Stomach (tissue), 9 donors: Measurements from ENCODE around the gene NXN. TPM values are rescaled to one million over a fixed set of nuclear protein-coding genes. Genes with fewer than 3 reads are reported as not detected.
A peak's percentile ranks its signal among the peaks of the same experiment; 100 is the strongest.

Experiments used
- DNase-seq, 2 donors: peaks; one replicate each; pipeline versions ENCODE4 v3.0.0 to v3.0.0-alpha.2; 2013 to 2019
- H3K27ac ChIP-seq, 5 donors: fragments of 200-600 bp in 4 of 5; sonication (generic) in 4 of 5; one replicate each; pipeline ENCODE4 v1.5.1; 2013 to 2019; ENCODE audit warnings: mild to moderate bottlenecking in 1 of 5, moderate library complexity in 1 of 5
- H3K27me3 ChIP-seq, 3 donors: fragments of 200-600 bp; sonication (generic); one replicate each; pipeline ENCODE4 v1.5.1; 2017 to 2019; ENCODE audit warnings: mixed run types in 1 of 3
- H3K36me3 ChIP-seq, 4 donors: fragments of 200-600 bp; sonication (generic); 1 replicate in 3 of 4; 2 replicates in 1 of 4; pipeline ENCODE4 v1.5.1; 2016 to 2019
- H3K4me1 ChIP-seq, 4 donors: fragments of 200-600 bp; sonication (generic); one replicate each; pipeline ENCODE4 v1.5.1; 2016 to 2019
- H3K4me3 ChIP-seq, 4 donors: fragments of 200-600 bp; sonication (generic) in 3 of 4; one replicate each; pipeline ENCODE4 v1.5.1; 2016 to 2019; ENCODE audit warnings: mild to moderate bottlenecking in 1 of 4
- H3K9me3 ChIP-seq, 4 donors: fragments of 200-600 bp; sonication (generic); one replicate each; pipeline ENCODE4 v1.5.1; 2016 to 2019
- EP300 ChIP-seq: sonication (generic); formaldehyde crosslinking; IDR thresholded peaks from one replicate; pipeline ENCODE4 v1.6.1; 2017; ENCODE audit warnings: antibody characterized with exemption
- POLR2A ChIP-seq, 4 donors: fragments of 450-650 bp; IDR thresholded peaks; one replicate each; pipeline ENCODE4 v1.6.1; 2016; ENCODE audit warnings: antibody characterized with exemption in 4 of 4, control low read depth in 2 of 4, mild to moderate bottlenecking in 1 of 4, moderate library complexity in 1 of 4
- POLR2AphosphoS5 ChIP-seq, 3 donors: sonication (generic); formaldehyde crosslinking; IDR thresholded peaks; one replicate each; pipeline ENCODE4 v1.6.1; 2016; ENCODE audit warnings: antibody characterized with exemption in 3 of 3
- WGBS, 5 donors: extraction: QIAGEN DNeasy Blood & Tissue Kit in 3 of 5; methylation state at CpG; one replicate each; pipeline versions ENCODE4 v1.1.5 to v1.1.7; 2013 to 2018; 5-methylcytosine and 5-hydroxymethylcytosine counted together
- intact Hi-C: fragments of 100-400 bp; cut with DNase I; formaldehyde crosslinking; loops from one replicate; pipeline ENCODE4 v1.15.1; 2023; ENCODE audit warnings: low total_unique reads
- polyA plus RNA-seq, 3 donors: library from polyadenylated mRNA; stranded (reverse); fragments of 200-250 nt; gene quantifications; one replicate each; pipeline ENCODE4 v1.2.3, GENCODE V29; 2013
- total RNA-seq, 5 donors: library from RNA; depleted of rRNA; stranded (reverse); fragments of >200 nt; gene quantifications; one replicate each; pipeline versions ENCODE4 v1.1.0 to v1.2.3, GENCODE V29; 2014 to 2016
- TF ChIP-seq, protein P1 (sequence below), 7 experiments: fragments of 450-650 bp in 4 of 7; fragments of 200-600 bp in 3 of 7; sonication (generic) in 3 of 7; IDR thresholded peaks; one replicate each; pipeline ENCODE4 v1.5.1; 2016 to 2019; ENCODE audit warnings: antibody characterized with exemption in 7 of 7, control low read depth in 2 of 7, mild to moderate bottlenecking in 1 of 7
- donor health status: healthy with polysubstance abuse.
- donor health status: Bipolar disorder and iron deficiency.
- donor health status: healthy.

The NXN gene
- total and polyA plus RNA-seq, 8 donors, result 17.9 to 47.8 (median 25.1) TPM

DNA sequence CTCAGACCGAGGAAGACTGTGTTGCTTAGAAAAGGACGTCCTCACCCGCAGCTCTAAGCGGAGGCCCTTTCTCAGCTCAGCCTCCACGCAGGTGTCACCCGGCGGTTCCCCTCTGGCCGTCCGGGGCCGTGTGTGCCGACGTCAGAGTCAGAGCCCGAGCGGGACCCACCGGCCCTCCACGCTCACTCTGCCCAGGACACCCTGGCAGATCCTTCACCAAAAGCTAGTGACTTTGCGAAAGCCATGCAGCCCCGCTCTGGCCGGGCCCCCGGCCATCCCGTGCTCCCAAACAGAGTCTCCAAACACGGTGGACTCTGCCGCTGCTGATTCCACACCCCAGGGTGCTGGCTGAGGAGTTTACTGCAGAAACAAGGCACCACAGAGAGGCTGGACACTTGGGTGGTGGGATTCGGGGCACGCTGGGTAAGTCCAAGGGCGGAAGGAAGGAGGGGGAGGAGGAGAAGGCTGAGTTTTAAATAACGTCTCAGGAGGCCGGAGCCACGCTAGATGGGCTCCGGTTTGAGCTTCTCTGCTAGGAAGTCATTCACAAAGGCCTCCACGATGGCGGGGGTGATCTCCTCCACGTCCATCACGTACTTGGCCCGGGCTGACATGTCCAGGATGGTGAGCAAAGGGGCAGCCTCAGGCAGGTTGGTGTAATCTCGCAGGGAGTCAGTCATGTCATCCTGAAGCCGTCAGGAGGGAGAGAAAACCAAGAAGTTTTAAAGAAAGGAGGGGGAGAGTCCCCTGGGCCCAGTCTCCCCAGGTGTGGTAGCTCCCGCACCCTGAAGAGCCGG is 178.9 kb downstream of the NXN start:
- DNase-seq, result no peak
- Histone ChIP-seq H3K27me3 (no peaks in the 10 kb centered on the region), H3K36me3 (peaks cover 0 to 62% (median 34%) of the 10 kb centered on the region in 4 donors), H3K4me3 (no peak overlapping the region), H3K27ac (no peak overlapping the region), H3K4me1 (peaks cover 0 to 3% (median under 1%) of the 10 kb centered on the region in 4 donors), H3K9me3 (no peaks in the 10 kb centered on the region)
- intact Hi-C loops, result no loop called here
- TF ChIP-seq, protein P1, sequence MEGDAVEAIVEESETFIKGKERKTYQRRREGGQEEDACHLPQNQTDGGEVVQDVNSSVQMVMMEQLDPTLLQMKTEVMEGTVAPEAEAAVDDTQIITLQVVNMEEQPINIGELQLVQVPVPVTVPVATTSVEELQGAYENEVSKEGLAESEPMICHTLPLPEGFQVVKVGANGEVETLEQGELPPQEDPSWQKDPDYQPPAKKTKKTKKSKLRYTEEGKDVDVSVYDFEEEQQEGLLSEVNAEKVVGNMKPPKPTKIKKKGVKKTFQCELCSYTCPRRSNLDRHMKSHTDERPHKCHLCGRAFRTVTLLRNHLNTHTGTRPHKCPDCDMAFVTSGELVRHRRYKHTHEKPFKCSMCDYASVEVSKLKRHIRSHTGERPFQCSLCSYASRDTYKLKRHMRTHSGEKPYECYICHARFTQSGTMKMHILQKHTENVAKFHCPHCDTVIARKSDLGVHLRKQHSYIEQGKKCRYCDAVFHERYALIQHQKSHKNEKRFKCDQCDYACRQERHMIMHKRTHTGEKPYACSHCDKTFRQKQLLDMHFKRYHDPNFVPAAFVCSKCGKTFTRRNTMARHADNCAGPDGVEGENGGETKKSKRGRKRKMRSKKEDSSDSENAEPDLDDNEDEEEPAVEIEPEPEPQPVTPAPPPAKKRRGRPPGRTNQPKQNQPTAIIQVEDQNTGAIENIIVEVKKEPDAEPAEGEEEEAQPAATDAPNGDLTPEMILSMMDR (IDR thresholded peaks at IDR 0.05), result no peak
- no peak for TF ChIP-seq POLR2AphosphoS5 (IDR thresholded peaks at IDR 0.05)
- WGBS, 5 donors, result 87 to 95% (median 90%) methylated on average over 33 to 39 of the region's 39 CpGs

DNA sequence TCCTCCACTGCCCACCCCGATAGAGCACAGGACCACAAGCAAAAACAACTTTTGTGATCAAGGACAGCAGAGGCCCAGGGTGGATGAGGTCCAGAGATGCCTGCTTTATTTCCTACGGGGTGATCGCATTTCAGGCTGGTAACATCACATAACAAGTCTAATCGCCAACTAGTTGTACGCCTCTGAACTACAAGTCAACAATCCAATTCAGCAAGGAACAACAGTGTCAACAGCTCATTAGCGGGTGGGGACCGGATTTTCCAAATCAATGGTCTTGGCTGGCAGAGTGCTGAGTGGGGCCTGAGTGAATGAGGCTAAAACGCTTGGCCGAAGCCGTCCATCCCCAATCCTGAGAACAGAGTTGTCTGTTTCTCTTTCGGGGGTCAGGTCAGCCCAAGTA is 180.3 kb downstream of the NXN start:
- no peak for DNase-seq
- Histone ChIP-seq H3K27me3 (no peaks in the 10 kb centered on the region), H3K4me3 (no peak overlapping the region), H3K4me1 (peaks cover 11 to 17% (median 14%) of the 10 kb centered on the region in 4 donors), H3K9me3 (no peaks in the 10 kb centered on the region), H3K27ac (no peak overlapping the region), H3K36me3 (peaks cover 0 to 52% (median 29%) of the 10 kb centered on the region in 4 donors)
- 81 to 91% (median 88%) methylated on average over 10 to 11 of the region's 11 CpGs for WGBS, 5 donors
- intact Hi-C loops, result no loop called here
- TF ChIP-seq, protein P1 (IDR thresholded peaks at IDR 0.05), result no peak
- TF ChIP-seq POLR2AphosphoS5 (IDR thresholded peaks at IDR 0.05) (no peak), EP300 (no peak), POLR2A (IDR thresholded peaks at IDR 0.05) (no peak)

DNA sequence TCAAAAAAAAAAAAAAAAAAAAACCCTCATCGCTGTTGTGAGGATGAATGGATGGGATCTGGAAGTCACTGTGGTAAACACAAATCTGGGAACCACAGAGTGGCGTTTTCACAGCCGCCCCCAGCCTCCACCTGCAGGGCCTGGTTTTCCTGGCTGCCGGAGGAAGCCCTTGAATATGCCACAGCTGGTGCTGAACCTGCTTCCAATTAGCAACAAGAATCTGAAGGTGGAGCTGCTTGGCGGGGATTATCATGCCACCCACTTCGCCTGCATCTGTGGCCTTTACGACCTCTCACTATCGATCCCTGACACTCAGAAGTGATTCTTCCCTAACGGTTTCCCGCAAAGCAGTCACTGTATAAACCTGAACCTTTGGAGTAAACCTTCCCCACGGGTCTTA is 181.3 kb downstream of the NXN start:
- Histone ChIP-seq H3K9me3 (no peaks in the 10 kb centered on the region), H3K27ac (no peak overlapping the region), H3K36me3 (peaks cover 0 to 44% (median 22%) of the 10 kb centered on the region in 4 donors), H3K4me3 (no peak overlapping the region), H3K27me3 (no peaks in the 10 kb centered on the region), H3K4me1 (peaks cover 11 to 24% (median 20%) of the 10 kb centered on the region in 4 donors)
- DNase-seq, result no peak
- intact Hi-C loops, result no loop called here
- TF ChIP-seq POLR2AphosphoS5 (IDR thresholded peaks at IDR 0.05), result no peak
- TF ChIP-seq POLR2A (IDR thresholded peaks at IDR 0.05), result no peak
- TF ChIP-seq, protein P1 (IDR thresholded peaks at IDR 0.05), result no peak
- no peak for TF ChIP-seq EP300
- 69 to 80% (median 74%) methylated on average over 11 of the region's 11 CpGs for WGBS, 5 donors

DNA sequence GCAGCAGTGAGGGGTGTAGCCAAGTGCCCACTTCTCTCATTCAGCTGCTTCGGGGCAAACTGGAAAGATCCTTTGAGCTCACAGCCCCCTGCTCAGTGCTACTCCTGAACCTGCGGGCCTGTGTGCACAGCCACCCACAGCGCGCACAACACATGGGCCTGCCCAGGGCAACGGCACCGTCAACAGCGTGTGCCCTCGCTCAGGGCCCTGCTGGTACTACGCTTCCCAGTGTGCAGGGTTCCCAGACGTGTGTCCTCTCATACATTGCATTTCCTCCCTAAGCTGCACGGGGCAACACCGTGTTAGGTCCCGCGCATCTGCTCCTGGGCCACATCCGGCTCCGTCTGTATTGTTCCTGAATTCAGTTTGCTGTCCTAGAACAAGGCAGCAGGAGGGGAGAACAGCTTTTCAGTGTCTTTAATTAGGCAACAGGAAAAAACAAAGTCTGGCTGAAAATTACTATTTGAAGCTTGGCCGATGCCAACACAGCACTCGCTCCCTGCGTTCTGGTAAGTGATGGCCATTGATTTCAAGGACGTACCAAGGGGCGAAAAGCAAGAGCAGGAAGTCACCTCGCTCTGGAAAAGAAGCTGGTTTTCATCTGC is 182.2 kb downstream of the NXN start:
- 78 to 87% (median 86%) methylated on average over 8 to 22 of the region's 22 CpGs for WGBS, 5 donors
- H3K9me3 ChIP-seq, result no peaks in the 10 kb centered on the region
- intact Hi-C loops, result no loop called here
- H3K4me1 ChIP-seq, result peaks cover 11 to 24% (median 20%) of the 10 kb centered on the region in 4 donors
- H3K27ac ChIP-seq, result peak overlapping the region in 3 of 5 donors; percentile 20 to 40 (median 35)
- TF ChIP-seq POLR2AphosphoS5 (IDR thresholded peaks at IDR 0.05) (no peak), EP300 (no peak), POLR2A (IDR thresholded peaks at IDR 0.05) (no peak)
- TF ChIP-seq, protein P1 (IDR thresholded peaks at IDR 0.05), result no peak
- no peaks in the 10 kb centered on the region for H3K27me3 ChIP-seq
- H3K36me3 ChIP-seq, result peaks cover under 1 to 44% (median 21%) of the 10 kb centered on the region in 4 donors
- no peak for DNase-seq
- no peak overlapping the region for H3K4me3 ChIP-seq
